HuH-7.5 (cell line): Measurements from ENCODE around the gene HNMT.
"Not testable (repeated sequence)": the region's sequence is repeated elsewhere in the genome, so short reads cannot be mapped to it uniquely, and the experiment has no call there.

ENCODE experiments used
- DNase-seq: peaks from one replicate; pipeline ENCODE4 v3.0.0; 2011; ENCODE audit warnings: low spot score

Gene HNMT

DNA sequence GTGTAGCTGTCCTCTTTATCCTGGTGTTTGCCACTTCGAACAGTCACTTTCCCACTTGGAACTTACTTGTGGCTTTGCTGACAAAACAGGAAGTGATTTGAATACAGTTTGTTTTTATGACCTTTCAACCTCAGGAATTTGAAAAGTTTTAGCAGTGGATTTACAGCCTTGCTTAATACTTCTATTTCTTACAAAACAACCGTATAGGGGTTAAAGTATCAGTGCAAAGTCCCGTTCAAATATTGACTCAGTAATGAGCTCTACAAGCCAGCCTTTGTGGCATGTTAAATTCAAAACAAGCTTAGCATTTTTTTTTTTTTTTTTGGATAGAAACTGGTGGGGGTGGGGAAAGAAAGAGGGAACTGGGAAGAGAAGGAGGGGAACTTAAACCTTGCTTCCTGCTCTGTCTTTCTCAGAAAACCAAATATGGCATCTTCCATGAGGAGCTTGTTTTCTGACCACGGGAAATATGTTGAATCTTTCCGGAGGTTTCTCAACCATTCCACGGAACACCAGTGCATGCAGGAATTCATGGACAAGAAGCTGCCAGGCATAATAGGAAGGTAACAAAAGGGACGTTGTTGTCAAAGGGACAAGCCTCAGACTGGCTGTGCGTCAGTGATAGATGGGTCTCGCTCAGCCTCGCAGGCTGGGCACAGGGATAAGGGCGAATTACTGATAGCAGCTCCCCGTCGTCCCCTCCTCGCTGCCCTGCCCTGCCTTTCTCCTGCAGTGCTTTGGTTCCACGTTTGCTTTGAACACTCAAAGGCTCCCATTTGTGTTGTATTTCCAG is at the start of gene HNMT:
TSS of gene HNMT (plus strand) at position 408 of the 793 bp plus-strand sequence. CDS start at position 427, 19 bp downstream.
- DNase-seq: peak; percentile 25

DNA sequence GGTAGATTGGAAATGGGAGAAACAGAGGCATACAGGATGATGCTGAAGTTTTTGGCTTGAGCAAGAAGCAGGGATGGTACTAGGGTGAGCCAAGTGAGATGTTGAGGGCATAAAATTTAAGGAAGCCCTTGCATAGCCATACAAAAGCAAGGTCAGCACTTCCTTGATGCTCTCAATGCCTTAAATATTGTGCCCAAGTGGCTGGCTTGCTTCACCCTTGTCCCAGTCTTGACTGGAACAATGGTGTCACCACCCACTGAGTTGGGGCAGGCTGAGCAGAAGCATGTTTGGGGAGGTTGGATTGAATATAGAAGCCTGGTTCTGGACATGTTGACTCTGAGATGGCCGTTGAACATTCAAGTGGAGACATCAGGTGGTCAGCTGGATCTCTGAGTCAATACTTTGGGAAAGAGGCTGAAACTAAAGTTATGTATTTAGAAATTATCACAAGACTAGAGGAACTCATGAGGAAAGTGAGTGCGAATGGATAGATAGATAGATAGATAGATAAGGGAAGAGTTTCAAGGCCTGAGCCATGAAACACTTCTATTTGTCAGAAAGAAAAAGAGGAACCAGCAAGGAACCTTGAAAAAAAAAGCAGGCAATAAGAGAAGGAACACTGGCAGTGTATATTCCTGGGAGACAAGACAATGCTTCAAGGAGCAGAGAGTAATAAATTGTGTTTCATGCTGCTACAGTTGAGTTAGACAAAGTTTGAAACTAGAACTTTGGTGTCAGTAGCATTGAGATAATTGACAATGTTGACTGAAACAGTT is 43.0 kb upstream of the HNMT start:
- DNase-seq: no peak

DNA sequence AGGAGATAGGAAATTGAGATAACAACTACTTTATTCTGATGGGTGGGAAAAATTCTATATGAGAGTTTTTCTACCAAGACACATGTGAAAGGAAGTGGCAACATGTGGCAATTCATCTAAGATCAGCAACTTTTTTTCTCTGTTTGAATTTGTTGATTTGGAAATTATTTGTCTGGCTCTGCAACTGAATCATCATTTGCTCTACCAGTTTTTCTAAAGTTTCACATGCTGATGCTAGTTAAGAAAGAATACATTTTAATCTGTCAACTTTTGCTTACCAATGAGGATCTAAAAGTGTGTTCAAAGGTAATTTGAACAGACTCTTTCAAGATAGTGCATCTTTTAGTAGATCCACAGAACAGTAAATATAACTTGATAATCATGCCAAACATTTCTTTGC is 42.1 kb upstream of the HNMT start:
- not testable (repeated sequence) for DNase-seq

DNA sequence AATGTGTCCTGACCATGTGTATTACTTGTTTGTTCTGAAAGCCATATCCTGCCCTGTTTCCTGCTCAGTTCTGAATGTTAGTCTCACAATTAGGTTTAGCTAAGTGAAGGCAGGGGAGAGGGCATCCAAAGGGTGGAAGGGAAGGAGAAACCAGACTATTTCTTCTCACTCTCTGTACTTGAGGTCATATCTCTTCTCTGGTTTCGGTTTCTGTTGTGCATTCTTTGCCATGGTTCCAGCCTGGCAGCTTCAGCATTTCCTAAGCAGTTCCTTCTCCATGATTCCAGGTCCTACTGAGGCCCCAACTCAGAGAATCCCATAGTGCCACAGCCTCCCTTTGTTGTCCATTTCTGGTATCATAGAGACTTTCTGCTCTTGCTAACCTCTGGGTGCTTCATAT is 40.3 kb upstream of the HNMT start:
- no peak for DNase-seq

DNA sequence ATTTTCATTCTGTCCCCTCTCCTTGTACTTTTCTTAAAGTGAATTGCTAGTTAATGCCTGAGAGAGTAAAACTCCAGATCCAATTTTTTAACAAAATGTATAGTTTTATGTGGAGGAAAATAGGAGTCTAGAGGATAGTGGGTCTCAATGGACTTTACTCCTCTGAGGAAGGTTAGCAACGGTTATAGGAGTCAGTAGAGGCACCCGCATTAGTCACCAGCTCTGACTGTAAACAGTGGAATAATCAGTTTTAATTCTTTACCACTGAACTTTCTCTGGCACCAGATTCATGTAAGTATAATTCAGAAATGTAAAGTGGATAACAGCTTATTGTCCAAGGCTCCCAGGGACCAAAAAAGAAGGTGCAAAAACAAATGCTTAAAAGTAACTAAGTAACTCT is 38.7 kb upstream of the HNMT start:
- no peak for DNase-seq

DNA sequence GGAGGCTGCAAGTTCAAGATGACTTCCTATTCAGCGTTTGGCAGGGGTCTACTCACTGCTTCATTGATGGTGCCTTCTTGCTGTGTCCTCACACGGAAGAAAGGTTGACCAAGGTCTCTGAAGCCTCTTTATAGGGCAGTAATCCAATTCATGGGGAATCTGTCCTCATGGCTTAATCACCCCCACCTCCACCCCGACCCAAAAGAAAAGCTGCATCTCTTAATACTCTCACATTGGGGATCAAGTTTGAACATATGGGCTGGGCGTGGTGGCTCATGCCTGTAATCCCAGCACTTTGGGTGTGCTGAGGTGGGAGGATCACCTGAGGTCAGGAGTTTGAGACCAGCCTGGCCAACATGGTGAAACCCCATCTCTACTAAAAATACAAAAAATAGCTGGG is 36.4 kb upstream of the HNMT start:
- DNase-seq: no peak

DNA sequence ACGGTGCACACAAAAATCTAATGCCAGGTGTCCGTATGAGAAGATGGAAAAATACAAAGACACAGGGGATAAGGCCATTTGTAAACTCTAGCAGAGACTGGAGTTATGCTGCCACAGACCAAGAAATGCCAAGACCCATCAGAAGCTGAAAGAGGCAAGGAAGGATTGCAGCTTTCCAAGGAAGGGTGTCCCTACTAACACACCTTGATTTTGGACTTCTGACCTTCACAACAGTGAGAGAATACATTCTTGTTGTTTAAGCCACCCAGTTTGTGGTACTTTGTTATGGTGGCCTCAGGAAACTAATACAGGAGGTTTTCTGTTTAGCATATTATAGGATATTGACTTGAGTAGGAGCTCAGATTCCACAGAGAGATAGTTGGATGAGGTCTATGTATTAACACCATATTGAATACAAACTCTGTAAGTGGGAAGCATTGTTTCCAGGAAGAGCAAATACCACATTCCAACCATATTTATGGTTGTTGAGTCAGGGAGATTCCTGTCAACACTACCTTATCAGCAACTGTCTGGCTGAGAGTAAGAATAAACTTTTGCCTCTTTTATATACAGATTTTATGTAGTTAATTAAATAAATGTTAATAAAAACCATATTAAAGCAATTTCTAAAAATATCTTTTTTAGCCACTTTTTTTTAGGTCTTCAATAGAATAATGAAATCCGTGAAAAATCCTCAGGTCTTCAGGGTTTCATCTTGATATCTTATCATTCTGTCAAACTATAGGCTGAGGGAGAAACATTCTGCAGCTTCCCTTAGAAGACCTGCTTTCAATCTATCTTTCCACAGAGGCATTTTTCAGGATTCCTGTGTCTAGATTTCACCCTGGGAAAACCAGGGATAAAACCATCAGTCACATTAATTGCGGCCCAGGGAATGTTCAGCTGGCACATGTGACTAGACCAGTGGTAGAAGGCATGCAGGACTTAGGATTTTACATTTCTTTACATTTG is 35.4 kb upstream of the HNMT start:
- peak; percentile 15 for DNase-seq

DNA sequence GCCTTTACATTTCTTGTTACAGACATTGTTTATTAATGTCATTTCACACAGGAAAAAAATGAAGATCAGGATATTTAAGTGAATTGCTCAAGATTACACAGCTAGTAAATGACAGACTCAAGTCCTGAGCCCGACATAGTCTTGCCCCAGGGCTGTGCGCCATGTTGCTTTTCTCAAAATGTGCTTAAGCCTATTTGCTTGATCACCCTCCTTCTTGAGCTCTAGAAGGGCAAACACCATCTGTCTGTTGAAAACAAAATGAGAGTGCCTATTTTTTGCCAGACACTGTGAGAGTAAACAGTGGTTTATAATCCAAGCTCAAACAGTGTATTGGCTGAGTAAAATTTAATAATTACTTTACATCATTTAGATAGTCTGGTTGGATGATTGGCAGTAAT is 34.8 kb upstream of the HNMT start:
- no peak for DNase-seq

DNA sequence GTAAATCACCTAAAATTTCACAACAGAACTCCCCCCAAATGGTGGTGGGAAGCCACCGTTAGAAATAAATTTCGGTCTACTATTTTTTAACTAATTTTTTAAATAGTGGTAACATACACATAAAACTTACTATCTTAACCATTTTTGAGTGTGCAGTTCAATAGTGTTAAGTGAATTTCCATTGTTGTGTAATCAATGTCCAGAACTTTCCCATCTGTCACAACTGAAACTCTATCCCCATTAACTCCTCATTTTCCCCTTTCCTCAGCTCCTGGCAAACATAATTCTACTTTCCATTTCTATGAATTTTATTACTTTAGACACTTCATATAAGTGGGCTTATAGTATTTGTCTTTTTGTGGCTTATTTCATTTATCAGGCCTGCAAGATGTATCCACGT is 34.1 kb upstream of the HNMT start:
- DNase-seq: no peak

DNA sequence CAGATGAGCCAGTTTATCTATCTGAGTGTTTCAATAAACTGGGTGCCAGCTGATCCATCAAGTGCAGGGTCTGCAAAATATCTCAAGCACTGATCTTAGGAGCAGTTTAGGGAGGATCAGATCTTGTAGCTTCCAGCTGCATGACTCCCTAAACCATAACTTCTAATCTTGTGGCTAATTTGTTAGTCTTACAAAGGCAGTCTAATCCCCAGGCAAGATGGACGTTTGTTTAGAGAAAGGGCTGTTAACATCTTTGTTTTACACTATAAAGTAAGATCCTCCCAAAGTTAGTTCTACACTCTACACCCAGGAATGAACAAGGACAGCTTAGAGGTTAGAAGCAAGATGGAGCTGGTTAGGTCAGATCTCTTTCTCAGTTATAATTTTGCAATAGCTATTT is 28.7 kb upstream of the HNMT start:
- DNase-seq: no peak

DNA sequence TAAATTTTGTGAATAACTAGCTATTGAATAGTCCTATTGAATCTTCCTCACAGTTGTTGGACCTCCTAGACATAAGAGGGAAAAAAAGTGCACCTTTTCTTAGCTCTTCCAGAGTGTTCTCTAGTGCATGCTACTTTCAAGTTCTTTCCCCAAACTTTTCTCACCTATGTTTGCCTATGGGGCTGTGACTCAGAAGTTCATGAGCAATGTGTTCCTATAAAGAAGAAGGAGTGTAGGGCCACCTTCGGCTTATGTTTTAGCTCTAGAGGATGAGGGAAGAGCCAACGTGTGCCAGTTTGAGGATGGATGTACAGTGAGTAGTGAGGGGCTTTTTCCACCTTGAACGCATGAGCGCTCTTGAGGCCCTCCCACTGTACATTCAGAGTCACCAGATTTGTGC is 27.0 kb upstream of the HNMT start:
- DNase-seq: no peak

DNA sequence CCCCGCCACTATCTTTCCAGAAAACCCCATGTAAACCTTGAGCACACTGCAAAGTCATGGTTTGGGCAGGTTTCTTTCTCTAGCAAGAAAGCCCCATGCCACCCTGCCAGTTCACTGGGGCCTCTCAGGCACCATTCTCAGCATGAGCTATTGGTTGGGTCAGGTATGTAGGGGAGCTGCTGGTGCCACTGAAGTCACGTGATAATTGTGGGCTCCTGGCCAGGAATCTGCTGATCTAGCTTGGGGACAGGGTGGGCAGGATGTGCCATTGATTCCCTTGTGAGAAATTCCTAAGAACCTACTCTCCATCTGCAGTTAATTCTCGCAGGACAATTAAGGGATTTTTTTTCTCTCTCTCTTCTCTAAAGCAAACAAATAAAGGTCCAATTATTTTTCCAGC is 26.5 kb upstream of the HNMT start:
- DNase-seq: no peak

DNA sequence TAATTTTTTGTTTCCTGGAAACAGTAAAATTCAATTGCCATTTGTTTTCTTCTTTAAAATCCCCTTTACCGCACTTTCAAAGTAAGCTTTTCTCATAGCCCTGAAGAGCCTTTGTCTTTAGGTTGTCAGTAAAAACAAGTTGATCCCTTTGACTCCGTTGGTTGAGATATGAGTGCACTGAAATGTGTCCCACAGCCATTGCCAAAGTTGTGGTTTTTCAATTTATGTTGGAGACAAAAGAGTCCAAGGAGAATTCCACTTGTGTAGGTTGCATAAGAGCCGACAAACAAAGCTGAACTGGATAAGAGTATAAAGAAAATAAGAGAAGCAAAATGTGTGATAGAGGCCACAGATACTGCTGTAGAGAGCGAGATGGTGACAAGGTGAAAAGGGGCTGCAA is 26.1 kb upstream of the HNMT start:
- DNase-seq: no peak

DNA sequence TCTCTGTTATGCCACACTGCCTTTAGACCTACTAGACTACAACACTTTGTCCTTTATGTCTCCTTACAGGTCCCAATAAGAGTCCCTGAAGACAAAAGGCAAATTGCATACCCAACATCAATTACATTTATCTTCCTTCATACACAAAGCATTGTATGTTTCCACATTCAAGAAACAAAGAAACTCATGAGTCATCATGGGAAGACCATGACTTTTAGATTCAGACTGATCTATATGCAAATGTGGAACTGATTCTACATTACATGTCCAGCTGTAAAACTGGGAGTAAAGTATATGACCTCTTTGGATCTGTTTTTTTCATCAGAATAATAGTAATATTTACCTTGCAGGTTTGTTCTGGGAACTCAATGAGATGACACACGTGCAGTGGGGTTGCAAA is 25.2 kb upstream of the HNMT start:
- no peak for DNase-seq

DNA sequence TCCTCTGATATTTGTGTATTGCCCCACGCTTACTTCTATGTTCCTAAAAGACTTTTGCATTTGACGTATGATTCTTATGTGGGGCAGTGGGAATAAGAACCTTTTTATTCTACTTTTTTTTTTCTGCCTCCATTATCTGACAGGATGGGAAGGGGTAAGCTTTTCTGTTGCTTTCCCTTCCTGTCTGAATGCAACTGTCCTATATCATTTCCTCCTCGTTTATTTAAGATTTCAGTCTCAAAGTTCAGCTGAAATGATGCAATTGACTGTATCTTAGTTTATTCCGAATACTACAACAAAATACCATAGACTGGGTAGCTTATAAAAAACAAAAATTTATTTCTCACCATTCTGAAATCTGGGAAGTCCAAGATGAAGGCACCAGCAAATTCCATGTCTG is 24.1 kb upstream of the HNMT start:
- no peak for DNase-seq

DNA sequence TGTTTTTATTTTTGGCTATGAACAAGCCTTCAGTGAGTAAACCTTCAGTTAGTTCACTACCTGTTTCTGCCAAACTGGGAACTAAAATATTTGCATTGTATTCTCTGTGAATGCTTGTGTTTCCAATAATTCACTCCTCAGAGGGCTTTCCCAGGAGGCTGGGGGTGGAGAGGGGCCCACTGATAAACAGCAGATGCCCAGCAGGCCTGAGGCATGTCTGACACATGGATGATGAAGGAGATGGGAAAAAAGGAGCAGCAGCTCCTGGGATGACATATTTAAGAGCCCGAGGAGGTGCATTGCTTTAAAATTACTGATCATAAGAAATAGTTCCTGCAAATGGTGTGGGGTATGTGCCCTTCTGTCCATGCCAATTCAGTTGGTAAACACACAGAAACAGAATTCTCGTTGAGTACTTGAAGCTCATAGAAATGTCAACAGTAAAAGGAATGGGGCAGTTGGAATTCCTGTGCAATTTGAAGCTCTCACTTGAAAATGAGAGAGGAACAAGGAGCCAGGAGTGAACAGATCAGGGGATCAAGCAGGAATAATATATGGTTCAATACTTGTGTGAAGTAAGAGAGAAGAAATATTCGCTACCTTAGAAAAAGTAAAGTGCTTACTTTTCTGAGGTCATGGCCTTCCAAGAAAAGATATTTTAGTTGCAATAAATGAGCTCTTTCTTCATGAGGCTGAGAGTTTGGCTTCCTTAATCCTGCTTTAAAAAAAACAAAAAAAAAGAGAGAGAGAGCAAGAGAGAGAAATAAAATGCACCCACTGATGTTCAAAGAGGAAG is 22.0 kb upstream of the HNMT start:
- DNase-seq: no peak

DNA sequence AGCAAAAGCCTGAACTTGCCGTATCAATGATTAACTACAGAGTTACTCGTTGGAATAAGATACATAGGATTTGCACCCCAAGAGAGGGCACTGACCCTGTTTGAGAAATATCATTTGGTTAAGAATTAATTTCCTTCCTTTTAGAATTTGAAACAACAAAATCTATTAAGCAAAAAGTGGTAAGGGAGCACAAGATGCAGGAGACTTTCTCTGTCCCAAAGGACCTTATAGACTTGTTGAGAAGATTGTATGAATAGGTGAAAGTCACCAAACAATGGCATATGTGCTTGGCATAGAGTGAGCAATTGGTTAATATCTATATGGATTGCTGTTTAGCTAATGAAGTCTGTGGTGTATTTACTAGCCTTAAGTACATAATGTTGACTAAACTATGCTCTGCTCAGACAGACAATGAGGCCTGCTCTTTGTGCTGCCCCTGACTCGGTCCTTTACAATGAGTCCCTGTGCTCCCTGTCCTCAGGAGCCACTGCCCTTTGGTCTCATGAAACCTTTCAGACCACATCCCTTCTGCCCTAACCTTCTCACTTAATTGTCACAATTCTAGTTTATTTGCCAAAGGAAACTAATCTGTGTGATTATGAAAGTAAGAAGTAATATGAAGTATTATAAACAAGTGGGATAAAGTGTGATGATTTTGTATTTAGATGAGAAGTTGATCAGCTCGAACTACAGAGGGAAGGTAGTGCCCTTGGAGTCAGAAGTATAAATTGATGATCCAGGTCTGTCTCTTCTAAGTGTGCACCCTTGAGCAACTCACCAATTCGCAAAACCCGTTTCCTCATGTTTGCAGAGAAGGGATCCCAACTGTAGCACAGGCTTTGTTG is 21.2 kb upstream of the HNMT start:
- DNase-seq: peak; percentile 17

DNA sequence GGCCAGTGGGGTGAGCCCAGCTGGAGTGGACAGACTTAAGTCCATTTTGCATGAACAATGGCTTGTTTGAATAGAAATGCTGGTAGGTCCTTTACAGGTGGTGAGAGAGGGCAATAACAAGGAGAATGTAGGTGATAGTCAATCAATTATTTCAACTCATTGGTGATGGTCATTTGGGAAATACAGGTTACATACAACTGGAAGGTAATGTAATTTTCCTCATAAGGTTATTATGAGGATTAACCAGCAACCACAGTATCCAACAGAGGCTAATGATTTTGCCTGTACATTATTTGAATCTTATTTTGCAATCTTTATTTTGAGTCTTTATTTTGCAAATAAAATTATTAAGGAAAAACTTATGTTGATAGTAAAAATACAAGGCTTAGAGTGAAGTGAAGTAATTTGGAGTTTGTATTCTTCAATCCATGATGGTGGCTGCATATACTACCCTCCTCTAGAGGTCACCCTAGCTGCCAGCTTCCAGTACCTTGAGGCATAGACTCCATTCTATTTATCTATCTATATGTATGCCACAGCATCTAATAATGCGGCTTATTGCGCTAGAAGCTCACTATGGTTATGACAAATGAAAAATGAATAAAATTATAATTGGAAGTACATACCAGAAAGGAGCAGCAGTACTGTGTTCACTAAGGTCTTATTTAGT is 20.5 kb upstream of the HNMT start:
- DNase-seq: no peak

DNA sequence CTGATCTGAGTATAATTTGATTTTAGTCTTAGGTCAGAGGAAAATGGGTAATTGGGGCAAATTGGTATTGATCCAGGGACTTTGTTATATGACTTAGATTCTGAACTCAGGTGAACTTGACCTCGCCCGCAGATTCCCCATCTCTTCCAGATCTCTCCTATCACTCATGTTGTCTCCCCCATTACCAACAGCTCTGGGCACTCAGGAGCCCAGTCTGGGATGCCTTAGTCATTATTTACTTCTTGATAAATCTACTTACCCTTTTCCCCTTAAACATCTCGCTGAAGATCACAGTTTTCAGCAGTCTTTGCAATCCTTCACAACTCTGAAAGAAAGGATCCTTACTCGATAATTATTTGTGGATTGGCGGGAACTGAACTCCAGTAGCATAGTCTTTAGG is 19.6 kb upstream of the HNMT start:
- no peak for DNase-seq

DNA sequence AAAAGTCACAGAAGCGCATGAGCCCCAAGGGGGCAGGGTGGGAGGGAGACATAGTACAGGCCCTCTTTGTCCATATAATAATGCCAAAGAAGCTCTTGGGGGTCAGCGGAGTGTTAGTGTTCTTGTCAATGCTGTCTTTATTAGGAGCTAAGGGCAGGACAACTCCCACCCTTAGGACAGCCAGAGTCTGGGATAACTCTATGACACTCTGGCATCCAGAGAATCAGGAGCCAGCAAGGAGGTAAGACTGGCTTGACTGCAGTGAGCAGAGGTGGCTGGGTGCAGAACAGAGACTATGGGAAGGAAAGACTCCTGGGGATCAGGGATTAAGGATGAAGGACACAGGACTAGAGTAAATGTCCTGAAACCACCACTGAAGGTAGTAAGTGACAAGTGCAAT is 19.0 kb upstream of the HNMT start:
- DNase-seq: no peak
